Gastroesophageal sphincter (tissue), 4 donors: ENCODE measurements around the gene SEC24A. TPM values are rescaled to one million over a fixed set of nuclear protein-coding genes. Genes with fewer than 3 reads are reported as not detected.

Experiments used
- ATAC-seq: fragments of 150-250 bp; one replicate; pipeline ENCODE4 v1.9.1; 2016; ENCODE audit warnings: mild to moderate bottlenecking, moderate library complexity
- H3K27ac ChIP-seq, 4 donors: fragments of 200-600 bp; sonication (generic) in 3 of 4; 1 replicate in 3 of 4; 2 replicates in 1 of 4; pipeline ENCODE4 v1.5.1; 2016 to 2019
- H3K27me3 ChIP-seq: fragments of 200-600 bp; sonication (generic); one replicate; pipeline ENCODE4 v1.5.1; 2019
- H3K36me3 ChIP-seq, 2 donors: fragments of 200-600 bp; sonication (generic); one replicate each; pipeline ENCODE4 v1.5.1; 2019; ENCODE audit warnings: control low read depth in 1 of 2
- H3K4me1 ChIP-seq, 3 donors: fragments of 200-600 bp; sonication (generic); 1 replicate in 2 of 3; 2 replicates in 1 of 3; pipeline ENCODE4 v1.5.1; 2016 to 2019; ENCODE audit warnings: control low read depth in 2 of 3
- H3K4me3 ChIP-seq, 2 donors: fragments of 200-600 bp; sonication (generic); one replicate each; pipeline ENCODE4 v1.5.1; 2019; ENCODE audit warnings: mild to moderate bottlenecking in 1 of 2, moderate library complexity in 1 of 2
- H3K9me3 ChIP-seq, 3 donors: fragments of 200-600 bp; sonication (generic); one replicate each; pipeline ENCODE4 v1.5.1; 2017 to 2019; ENCODE audit warnings: control low read depth in 2 of 3
- CTCF ChIP-seq, 4 experiments: fragments of 200-600 bp in 2 of 4; fragments of 450-650 bp in 2 of 4; sonication (generic) in 1 of 4; IDR thresholded peaks; one replicate each; pipeline ENCODE4 v1.5.1; 2017 to 2019; ENCODE audit warnings: antibody characterized with exemption in 4 of 4, mild to moderate bottlenecking in 2 of 4, moderate library complexity in 2 of 4
- EP300 ChIP-seq: sonication (generic); formaldehyde crosslinking; IDR thresholded peaks from one replicate; pipeline ENCODE4 v1.6.1; 2017; ENCODE audit warnings: antibody characterized with exemption, mild to moderate bottlenecking
- POLR2A ChIP-seq, 2 donors: fragments of 450-650 bp; IDR thresholded peaks; one replicate each; pipeline ENCODE4 v1.6.1; 2017; ENCODE audit warnings: antibody characterized with exemption in 2 of 2, mild to moderate bottlenecking in 2 of 2, moderate library complexity in 1 of 2
- POLR2AphosphoS5 ChIP-seq: sonication (generic); formaldehyde crosslinking; IDR thresholded peaks from one replicate; pipeline ENCODE4 v1.6.1; 2017; ENCODE audit warnings: antibody characterized with exemption
- WGBS, 2 donors: methylation state at CpG; one replicate each; pipeline ENCODE4 v1.1.5; 2018; ENCODE audit warnings: low coverage in 1 of 2; 5-methylcytosine and 5-hydroxymethylcytosine counted together
- total RNA-seq, 4 donors: library from RNA; depleted of rRNA; stranded (reverse); fragments of >200 nt; gene quantifications; one replicate each; pipeline ENCODE4 v1.1.0, GENCODE V29; 2016

Gene SEC24A
- total RNA-seq, 4 donors from 2014 or later: 13.0 to 18.3 (median 14.7) TPM

DNA sequence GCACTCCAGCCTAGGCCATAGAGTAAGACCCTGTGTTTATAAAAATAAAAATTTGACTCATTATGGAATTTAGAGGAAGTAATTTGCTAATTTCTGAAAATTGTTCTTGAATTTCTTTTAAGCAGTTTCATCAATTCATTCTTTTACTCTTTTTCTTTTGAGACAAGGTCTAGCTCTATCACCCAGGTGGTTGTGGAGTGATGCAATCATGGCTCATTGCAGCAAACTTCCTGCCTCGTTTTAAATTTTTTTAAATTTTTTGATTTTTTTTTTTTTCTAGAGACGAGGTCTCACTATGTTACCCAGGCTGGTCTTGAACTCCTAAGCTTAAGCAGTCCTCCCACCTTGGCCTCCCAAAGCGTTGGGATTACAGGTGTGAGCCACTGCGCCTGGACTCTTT, 86.7 kb downstream of the SEC24A start:
- Histone ChIP-seq H3K4me3 (no peak overlapping the region), H3K36me3 (no peaks in the 10 kb centered on the region), H3K4me1 (peaks cover 0 to 22% (median 12%) of the 10 kb centered on the region in 3 donors), H3K27ac (no peak overlapping the region), H3K9me3 (no peaks in the 10 kb centered on the region), H3K27me3 (no peaks in the 10 kb centered on the region)
- 65 to 80% methylated on average over 2 to 4 of the region's 4 CpGs for WGBS, 2 donors
- TF ChIP-seq CTCF (IDR thresholded peaks at IDR 0.05): no peak
- TF ChIP-seq POLR2AphosphoS5: no peak
- no peak for TF ChIP-seq POLR2A (IDR thresholded peaks at IDR 0.05)
- TF ChIP-seq EP300: no peak
- ATAC-seq: no peak

- ATAC-seq: no peak
- Histone ChIP-seq H3K9me3 (no peaks in the 10 kb centered on the region), H3K4me1 (peaks cover 0 to 32% (median 16%) of the 10 kb centered on the region in 3 donors), H3K36me3 (peaks cover 0 to 6% of the 10 kb centered on the region in 2 donors), H3K27me3 (no peaks in the 10 kb centered on the region), H3K27ac (no peak overlapping the region), H3K4me3 (no peak overlapping the region)
- WGBS, 2 donors: 54 to 69% methylated on average over 2 of the region's 2 CpGs
- TF ChIP-seq POLR2AphosphoS5: no peak
- TF ChIP-seq CTCF (IDR thresholded peaks at IDR 0.05): no peak
- TF ChIP-seq EP300: no peak
- no peak for TF ChIP-seq POLR2A (IDR thresholded peaks at IDR 0.05)
Observed at GRCh38 chr5:134736173-134736812, 87.7 kb downstream of the SEC24A start.

- peak; percentile 98 for TF ChIP-seq POLR2AphosphoS5
- peak; percentile 94 for TF ChIP-seq POLR2A (IDR thresholded peaks at IDR 0.05)
- peak in 3 of 4 experiments; percentile 49 to 50 (median 49) for TF ChIP-seq CTCF (IDR thresholded peaks at IDR 0.05)
- no peak for TF ChIP-seq EP300
- H3K27me3 ChIP-seq: no peaks in the 10 kb centered on the region
- no peaks in the 10 kb centered on the region for H3K9me3 ChIP-seq
- H3K4me3 ChIP-seq: peak within 1 kb of the TSS; percentile 66 to 91
- WGBS, 2 donors: 0 to 1% methylated on average over 3 to 21 of the region's 66 CpGs
- H3K4me1 ChIP-seq: peaks cover 0 to 49% (median 18%) of the 10 kb centered on the region in 3 donors
- peak within 1 kb of the TSS; percentile 73 to 98 (median 97) for H3K27ac ChIP-seq
- peaks cover 0 to 25% of the 10 kb centered on the region in 2 donors for H3K36me3 ChIP-seq
- peak; percentile 99 for ATAC-seq
Observed at GRCh38 chr5:134738133-134738962, 89.8 kb downstream of the SEC24A start, which contains the start of gene CAMLG. Gene CAMLG (plus strand): TSS chr5:134738548. CDS start chr5:134738621, 73 bp downstream.

GRCh38 chr5:134738963-134739661, 90.5 kb downstream of the SEC24A start:
- TF ChIP-seq POLR2AphosphoS5 (no peak), CTCF (IDR thresholded peaks at IDR 0.05) (peak in 1 of 4 experiments; percentile 27), POLR2A (IDR thresholded peaks at IDR 0.05) (no peak), EP300 (no peak)
- peak overlapping the region; percentile 66 to 91 for H3K4me3 ChIP-seq
- peaks cover 0 to 49% (median 18%) of the 10 kb centered on the region in 3 donors for H3K4me1 ChIP-seq
- 2 to 4% methylated on average over 21 of the region's 21 CpGs for WGBS, 2 donors
- ATAC-seq: no peak
- peaks cover 0 to 27% of the 10 kb centered on the region in 2 donors for H3K36me3 ChIP-seq
- H3K27ac ChIP-seq: peak overlapping the region; percentile 73 to 98 (median 97)
- no peaks in the 10 kb centered on the region for H3K27me3 ChIP-seq
- H3K9me3 ChIP-seq: no peaks in the 10 kb centered on the region
